ENCODE data around the gene EXOC6B. TPM values are rescaled to one million over a fixed set of nuclear protein-coding genes. Genes with fewer than 3 reads are reported as not detected.
"Not testable (repeated sequence)": the region's sequence is repeated elsewhere in the genome, so short reads cannot be mapped to it uniquely, and the experiment has no call there.

EXOC6B gene
- polyA plus RNA-seq, 4 donors: 6.9 to 12.6 (median 8.5) TPM

GRCh38 chr2:72513011-72513410 lies 312.8 kb downstream of the EXOC6B start:
- no peak overlapping the region for H3K4me3 ChIP-seq (ENCODE audit: low read depth in 1 of 3, low read length in 3 of 3)
- H3K4me1 ChIP-seq (ENCODE audit: control insufficient read depth in 3 of 3, insufficient read depth in 2 of 3, low read depth in 1 of 3, low read length in 2 of 3): no peaks in the 10 kb centered on the region
- H3K27me3 ChIP-seq (ENCODE audit: control insufficient read depth in 3 of 3, insufficient read depth in 3 of 3, low read length in 3 of 3): no peaks in the 10 kb centered on the region
- WGBS, 3 donors: 97 to 100% (median 98%) methylated on average over 3 of the region's 3 CpGs
- H3K36me3 ChIP-seq (ENCODE audit: control insufficient read depth in 3 of 3, insufficient read depth in 2 of 3, low read depth in 1 of 3, low read length in 3 of 3): no peaks in the 10 kb centered on the region
- no peaks in the 10 kb centered on the region for H3K9me3 ChIP-seq (ENCODE audit: control insufficient read depth in 2 of 2, insufficient read depth in 1 of 2, low read depth in 1 of 2, low read length in 1 of 2)
- no peak overlapping the region for H3K27ac ChIP-seq (ENCODE audit: low read depth in 1 of 3, low read length in 2 of 3)
- no peak for DNase-seq
- no peak for FAIRE-seq

- Histone ChIP-seq H3K27ac (ENCODE audit: low read depth in 1 of 3, low read length in 2 of 3) (no peak overlapping the region), H3K36me3 (ENCODE audit: control insufficient read depth in 3 of 3, insufficient read depth in 2 of 3, low read depth in 1 of 3, low read length in 3 of 3) (no peaks in the 10 kb centered on the region), H3K4me1 (ENCODE audit: control insufficient read depth in 3 of 3, insufficient read depth in 2 of 3, low read depth in 1 of 3, low read length in 2 of 3) (no peaks in the 10 kb centered on the region), H3K9me3 (ENCODE audit: control insufficient read depth in 2 of 2, insufficient read depth in 1 of 2, low read depth in 1 of 2, low read length in 1 of 2) (no peaks in the 10 kb centered on the region), H3K27me3 (ENCODE audit: control insufficient read depth in 3 of 3, insufficient read depth in 3 of 3, low read length in 3 of 3) (no peaks in the 10 kb centered on the region), H3K4me3 (ENCODE audit: low read depth in 1 of 3, low read length in 3 of 3) (no peak overlapping the region)
- DNase-seq (no peak), FAIRE-seq (no peak)
- 88 to 97% (median 94%) methylated on average over 1 of the region's 1 CpG for WGBS, 3 donors
Measured at GRCh38 chr2:72512376-72512775, 313.5 kb downstream of the EXOC6B start.

GRCh38 chr2:72511906-72512305 lies 313.9 kb downstream of the EXOC6B start:
- Histone ChIP-seq H3K36me3 (ENCODE audit: control insufficient read depth in 3 of 3, insufficient read depth in 2 of 3, low read depth in 1 of 3, low read length in 3 of 3) (no peaks in the 10 kb centered on the region), H3K27me3 (ENCODE audit: control insufficient read depth in 3 of 3, insufficient read depth in 3 of 3, low read length in 3 of 3) (no peaks in the 10 kb centered on the region), H3K9me3 (ENCODE audit: control insufficient read depth in 2 of 2, insufficient read depth in 1 of 2, low read depth in 1 of 2, low read length in 1 of 2) (no peaks in the 10 kb centered on the region), H3K27ac (ENCODE audit: low read depth in 1 of 3, low read length in 2 of 3) (no peak overlapping the region), H3K4me3 (ENCODE audit: low read depth in 1 of 3, low read length in 3 of 3) (no peak overlapping the region), H3K4me1 (ENCODE audit: control insufficient read depth in 3 of 3, insufficient read depth in 2 of 3, low read depth in 1 of 3, low read length in 2 of 3) (no peaks in the 10 kb centered on the region)
- no peak for DNase-seq
- FAIRE-seq: no peak
- WGBS, 3 donors: 57 to 78% (median 70%) methylated on average over 1 of the region's 1 CpG

GRCh38 chr2:72497763-72498162 lies 328.1 kb downstream of the EXOC6B start:
- Histone ChIP-seq H3K27me3 (ENCODE audit: control insufficient read depth in 3 of 3, insufficient read depth in 3 of 3, low read length in 3 of 3) (no peaks in the 10 kb centered on the region), H3K4me3 (ENCODE audit: low read depth in 1 of 3, low read length in 3 of 3) (no peak overlapping the region), H3K27ac (ENCODE audit: low read depth in 1 of 3, low read length in 2 of 3) (no peak overlapping the region), H3K36me3 (ENCODE audit: control insufficient read depth in 3 of 3, insufficient read depth in 2 of 3, low read depth in 1 of 3, low read length in 3 of 3) (peaks cover 0 to 5% (median 0%) of the 10 kb centered on the region in 3 donors), H3K9me3 (ENCODE audit: control insufficient read depth in 2 of 2, insufficient read depth in 1 of 2, low read depth in 1 of 2, low read length in 1 of 2) (peaks cover 0 to 10% of the 10 kb centered on the region in 2 donors), H3K4me1 (ENCODE audit: control insufficient read depth in 3 of 3, insufficient read depth in 2 of 3, low read depth in 1 of 3, low read length in 2 of 3) (no peaks in the 10 kb centered on the region)
- FAIRE-seq (no peak), DNase-seq (no peak)
- WGBS, 3 donors: 84 to 92% (median 88%) methylated on average over 2 of the region's 2 CpGs

GRCh38 chr2:72496479-72496878 lies 329.4 kb downstream of the EXOC6B start:
- DNase-seq (no peak), FAIRE-seq (no peak)
- peaks cover 0 to 5% (median 2%) of the 10 kb centered on the region in 3 donors for H3K36me3 ChIP-seq (ENCODE audit: control insufficient read depth in 3 of 3, insufficient read depth in 2 of 3, low read depth in 1 of 3, low read length in 3 of 3)
- no peak overlapping the region for H3K4me3 ChIP-seq (ENCODE audit: low read depth in 1 of 3, low read length in 3 of 3)
- peaks cover 0 to 7% of the 10 kb centered on the region in 2 donors for H3K9me3 ChIP-seq (ENCODE audit: control insufficient read depth in 2 of 2, insufficient read depth in 1 of 2, low read depth in 1 of 2, low read length in 1 of 2)
- no peak overlapping the region for H3K27ac ChIP-seq (ENCODE audit: low read depth in 1 of 3, low read length in 2 of 3)
- H3K27me3 ChIP-seq (ENCODE audit: control insufficient read depth in 3 of 3, insufficient read depth in 3 of 3, low read length in 3 of 3): no peaks in the 10 kb centered on the region
- H3K4me1 ChIP-seq (ENCODE audit: control insufficient read depth in 3 of 3, insufficient read depth in 2 of 3, low read depth in 1 of 3, low read length in 2 of 3): no peaks in the 10 kb centered on the region

GRCh38 chr2:72494392-72494791 lies 331.4 kb downstream of the EXOC6B start:
- Histone ChIP-seq H3K4me3 (ENCODE audit: low read depth in 1 of 3, low read length in 3 of 3) (no peak overlapping the region), H3K27ac (ENCODE audit: low read depth in 1 of 3, low read length in 2 of 3) (no peak overlapping the region), H3K27me3 (ENCODE audit: control insufficient read depth in 3 of 3, insufficient read depth in 3 of 3, low read length in 3 of 3) (no peaks in the 10 kb centered on the region), H3K9me3 (ENCODE audit: control insufficient read depth in 2 of 2, insufficient read depth in 1 of 2, low read depth in 1 of 2, low read length in 1 of 2) (peaks cover 0 to 2% of the 10 kb centered on the region in 2 donors), H3K4me1 (ENCODE audit: control insufficient read depth in 3 of 3, insufficient read depth in 2 of 3, low read depth in 1 of 3, low read length in 2 of 3) (no peaks in the 10 kb centered on the region), H3K36me3 (ENCODE audit: control insufficient read depth in 3 of 3, insufficient read depth in 2 of 3, low read depth in 1 of 3, low read length in 3 of 3) (peaks cover 0 to 4% (median 2%) of the 10 kb centered on the region in 3 donors)
- DNase-seq (no peak), FAIRE-seq (no peak)
- 78 to 95% (median 92%) methylated on average over 1 of the region's 1 CpG for WGBS, 3 donors

GRCh38 chr2:72484622-72485021 lies 341.2 kb downstream of the EXOC6B start:
- 85 to 95% (median 92%) methylated on average over 1 of the region's 1 CpG for WGBS, 3 donors

GRCh38 chr2:72483346-72483745 lies 342.5 kb downstream of the EXOC6B start:
- no peaks in the 10 kb centered on the region for H3K9me3 ChIP-seq (ENCODE audit: control insufficient read depth in 2 of 2, insufficient read depth in 1 of 2, low read depth in 1 of 2, low read length in 1 of 2)
- WGBS, 3 donors: 93 to 95% (median 94%) methylated on average over 2 of the region's 2 CpGs
- no peaks in the 10 kb centered on the region for H3K4me1 ChIP-seq (ENCODE audit: control insufficient read depth in 3 of 3, insufficient read depth in 2 of 3, low read depth in 1 of 3, low read length in 2 of 3)
- no peak overlapping the region for H3K4me3 ChIP-seq (ENCODE audit: low read depth in 1 of 3, low read length in 3 of 3)
- H3K27ac ChIP-seq (ENCODE audit: low read depth in 1 of 3, low read length in 2 of 3): no peak overlapping the region
- H3K36me3 ChIP-seq (ENCODE audit: control insufficient read depth in 3 of 3, insufficient read depth in 2 of 3, low read depth in 1 of 3, low read length in 3 of 3): peaks cover 0 to 2% (median 0%) of the 10 kb centered on the region in 3 donors
- DNase-seq (no peak), FAIRE-seq (no peak)
- no peaks in the 10 kb centered on the region for H3K27me3 ChIP-seq (ENCODE audit: control insufficient read depth in 3 of 3, insufficient read depth in 3 of 3, low read length in 3 of 3)

More at GRCh38 chr2:72484622-72485021, 341.2 kb downstream of the EXOC6B start:
- not testable (repeated sequence) for DNase-seq; H3K27ac ChIP-seq (ENCODE audit: low read depth in 1 of 3, low read length in 2 of 3); H3K36me3 ChIP-seq (ENCODE audit: control insufficient read depth in 3 of 3, insufficient read depth in 2 of 3, low read depth in 1 of 3, low read length in 3 of 3); FAIRE-seq; H3K9me3 ChIP-seq (ENCODE audit: control insufficient read depth in 2 of 2, insufficient read depth in 1 of 2, low read depth in 1 of 2, low read length in 1 of 2); H3K4me3 ChIP-seq (ENCODE audit: low read depth in 1 of 3, low read length in 3 of 3); H3K27me3 ChIP-seq (ENCODE audit: control insufficient read depth in 3 of 3, insufficient read depth in 3 of 3, low read length in 3 of 3); H3K4me1 ChIP-seq (ENCODE audit: control insufficient read depth in 3 of 3, insufficient read depth in 2 of 3, low read depth in 1 of 3, low read length in 2 of 3)

- FAIRE-seq: no peak
- Histone ChIP-seq H3K4me3 (ENCODE audit: low read depth in 1 of 3, low read length in 3 of 3) (no peak overlapping the region), H3K4me1 (ENCODE audit: control insufficient read depth in 3 of 3, insufficient read depth in 2 of 3, low read depth in 1 of 3, low read length in 2 of 3) (no peaks in the 10 kb centered on the region), H3K9me3 (ENCODE audit: control insufficient read depth in 2 of 2, insufficient read depth in 1 of 2, low read depth in 1 of 2, low read length in 1 of 2) (peaks cover 0 to 15% of the 10 kb centered on the region in 2 donors), H3K27me3 (ENCODE audit: control insufficient read depth in 3 of 3, insufficient read depth in 3 of 3, low read length in 3 of 3) (no peaks in the 10 kb centered on the region), H3K27ac (ENCODE audit: low read depth in 1 of 3, low read length in 2 of 3) (no peak overlapping the region), H3K36me3 (ENCODE audit: control insufficient read depth in 3 of 3, insufficient read depth in 2 of 3, low read depth in 1 of 3, low read length in 3 of 3) (peaks cover 0 to 11% (median 4%) of the 10 kb centered on the region in 3 donors)
- no peak for DNase-seq
- WGBS, 3 donors: 94 to 98% (median 97%) methylated on average over 3 of the region's 3 CpGs
Measured at GRCh38 chr2:72475246-72475645, 350.6 kb downstream of the EXOC6B start.
